ENCODE results near the gene RASA3.
"Not testable (repeated sequence)": the region's sequence is repeated elsewhere in the genome, so short reads cannot be mapped to it uniquely, and the experiment has no call there.

Gene RASA3

GRCh38 chr13:114149774-114150740 is 17.6 kb upstream of the RASA3 start:
- no peak for DNase-seq (ENCODE audit: low read depth)
- TF ChIP-seq, protein P1, sequence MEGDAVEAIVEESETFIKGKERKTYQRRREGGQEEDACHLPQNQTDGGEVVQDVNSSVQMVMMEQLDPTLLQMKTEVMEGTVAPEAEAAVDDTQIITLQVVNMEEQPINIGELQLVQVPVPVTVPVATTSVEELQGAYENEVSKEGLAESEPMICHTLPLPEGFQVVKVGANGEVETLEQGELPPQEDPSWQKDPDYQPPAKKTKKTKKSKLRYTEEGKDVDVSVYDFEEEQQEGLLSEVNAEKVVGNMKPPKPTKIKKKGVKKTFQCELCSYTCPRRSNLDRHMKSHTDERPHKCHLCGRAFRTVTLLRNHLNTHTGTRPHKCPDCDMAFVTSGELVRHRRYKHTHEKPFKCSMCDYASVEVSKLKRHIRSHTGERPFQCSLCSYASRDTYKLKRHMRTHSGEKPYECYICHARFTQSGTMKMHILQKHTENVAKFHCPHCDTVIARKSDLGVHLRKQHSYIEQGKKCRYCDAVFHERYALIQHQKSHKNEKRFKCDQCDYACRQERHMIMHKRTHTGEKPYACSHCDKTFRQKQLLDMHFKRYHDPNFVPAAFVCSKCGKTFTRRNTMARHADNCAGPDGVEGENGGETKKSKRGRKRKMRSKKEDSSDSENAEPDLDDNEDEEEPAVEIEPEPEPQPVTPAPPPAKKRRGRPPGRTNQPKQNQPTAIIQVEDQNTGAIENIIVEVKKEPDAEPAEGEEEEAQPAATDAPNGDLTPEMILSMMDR (conservative IDR thresholded peaks at IDR 0.05; ENCODE audit: low read depth, low read length) = no peak
- H3K4me3 ChIP-seq (ENCODE audit: low read depth, low read length) = no peak overlapping the region

- not testable (repeated sequence) for DNase-seq (ENCODE audit: low read depth); H3K4me3 ChIP-seq (ENCODE audit: low read depth, low read length)
These were observed 16.5 kb upstream of the RASA3 start for GRCh38 chr13:114148886-114149285.

GRCh38 chr13:114148521-114148855 is 16.1 kb upstream of the RASA3 start:
- TF ChIP-seq, protein P1 (conservative IDR thresholded peaks at IDR 0.05; ENCODE audit: low read depth, low read length) = no peak
- no peak for DNase-seq (ENCODE audit: low read depth)
- no peak overlapping the region for H3K4me3 ChIP-seq (ENCODE audit: low read depth, low read length)

GRCh38 chr13:114147803-114148520 is 15.5 kb upstream of the RASA3 start:
- DNase-seq (ENCODE audit: low read depth) = no peak
- no peak overlapping the region for H3K4me3 ChIP-seq (ENCODE audit: low read depth, low read length)
- TF ChIP-seq, protein P1 (conservative IDR thresholded peaks at IDR 0.05; ENCODE audit: low read depth, low read length) = no peak

GRCh38 chr13:114146629-114147028 is 14.2 kb upstream of the RASA3 start:
- peak; percentile 26 for DNase-seq (ENCODE audit: low read depth)
- H3K4me3 ChIP-seq (ENCODE audit: low read depth, low read length) = no peak overlapping the region
- TF ChIP-seq, protein P1 (conservative IDR thresholded peaks at IDR 0.05; ENCODE audit: low read depth, low read length) = peak; percentile 58

DNA sequence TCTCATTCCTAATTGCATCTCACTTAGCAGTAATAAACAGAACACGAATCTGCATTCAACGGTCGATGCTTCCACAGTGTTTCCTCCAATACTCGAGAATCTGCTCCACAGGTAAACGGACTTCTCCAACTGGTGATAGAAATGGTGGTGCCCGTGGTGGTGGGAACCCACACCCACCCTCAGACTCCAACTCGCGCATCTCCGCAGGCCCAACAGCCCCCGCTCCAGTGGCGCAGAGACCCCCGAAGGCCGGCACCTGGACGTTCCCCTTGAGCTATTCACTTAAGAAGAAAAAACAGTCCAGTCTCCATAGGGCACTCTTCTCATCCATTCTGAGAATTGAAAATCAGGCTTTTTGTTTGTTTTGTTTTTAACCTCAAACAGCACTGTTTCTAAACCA is 13.8 kb upstream of the RASA3 start:
- TF ChIP-seq, protein P1 (conservative IDR thresholded peaks at IDR 0.05; ENCODE audit: low read depth, low read length) = no peak
- H3K4me3 ChIP-seq (ENCODE audit: low read depth, low read length) = no peak overlapping the region
- no peak for DNase-seq (ENCODE audit: low read depth)

DNA sequence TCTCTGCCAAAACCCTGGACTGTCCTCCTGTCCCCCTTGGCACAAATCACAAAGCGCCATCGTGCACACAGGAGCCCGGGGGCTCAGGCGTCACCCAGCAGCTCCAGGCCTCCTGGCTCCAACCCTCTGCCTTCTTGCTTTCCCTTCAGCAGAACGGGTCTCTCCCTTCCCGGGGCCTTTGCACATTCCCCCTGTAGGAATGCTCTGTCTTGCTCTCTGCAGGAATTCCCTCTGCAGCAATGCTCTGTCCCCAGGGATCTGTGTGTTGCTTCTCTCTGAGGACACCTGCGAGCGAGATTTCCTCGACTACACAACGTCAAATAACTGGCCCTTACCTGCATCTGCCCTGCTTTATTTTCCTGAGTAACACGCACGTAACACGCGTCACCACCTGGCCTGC is 13.3 kb upstream of the RASA3 start:
- TF ChIP-seq, protein P1 (conservative IDR thresholded peaks at IDR 0.05; ENCODE audit: low read depth, low read length) = no peak
- DNase-seq (ENCODE audit: low read depth) = no peak
- no peak overlapping the region for H3K4me3 ChIP-seq (ENCODE audit: low read depth, low read length)

All from choroid plexus epithelial cell (primary cell).